ENCODE results near the gene MAGEB2.
"Not testable (repeated sequence)": the region's sequence is repeated elsewhere in the genome, so short reads cannot be mapped to it uniquely, and the experiment has no call there.

The MAGEB2 gene, protein sequence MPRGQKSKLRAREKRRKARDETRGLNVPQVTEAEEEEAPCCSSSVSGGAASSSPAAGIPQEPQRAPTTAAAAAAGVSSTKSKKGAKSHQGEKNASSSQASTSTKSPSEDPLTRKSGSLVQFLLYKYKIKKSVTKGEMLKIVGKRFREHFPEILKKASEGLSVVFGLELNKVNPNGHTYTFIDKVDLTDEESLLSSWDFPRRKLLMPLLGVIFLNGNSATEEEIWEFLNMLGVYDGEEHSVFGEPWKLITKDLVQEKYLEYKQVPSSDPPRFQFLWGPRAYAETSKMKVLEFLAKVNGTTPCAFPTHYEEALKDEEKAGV

DNA sequence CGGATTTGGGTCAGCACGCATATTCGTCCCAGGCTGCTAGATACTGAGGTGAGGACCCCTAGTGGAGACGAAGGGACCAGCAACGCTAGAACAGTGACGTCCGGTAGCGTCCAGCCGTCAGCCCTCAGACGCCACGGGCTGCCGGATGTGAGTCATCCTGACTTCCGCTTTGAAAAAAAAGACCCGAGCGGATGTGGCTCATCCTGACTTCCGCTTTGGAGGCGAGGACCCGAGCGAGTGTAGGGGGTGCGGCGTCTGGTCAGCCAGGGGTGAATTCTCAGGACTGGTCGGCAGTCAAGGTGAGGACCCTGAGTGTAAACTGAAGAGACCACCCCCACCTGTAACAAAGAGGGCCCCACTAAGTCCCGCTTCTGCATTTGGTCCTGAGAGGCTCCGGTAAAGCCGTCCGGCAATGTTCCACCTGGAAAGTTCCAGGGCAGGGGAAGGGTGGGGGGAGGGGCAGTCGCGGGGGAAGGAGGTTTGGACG is at the start of gene MAGEB2:
Gene MAGEB2 (plus strand): TSS at position 207 of the 487 bp plus-strand sequence. CDS start 3,018 bp downstream, outside the sequence.
- DNase-seq (ENCODE audit: low spot score) = no peak

DNA sequence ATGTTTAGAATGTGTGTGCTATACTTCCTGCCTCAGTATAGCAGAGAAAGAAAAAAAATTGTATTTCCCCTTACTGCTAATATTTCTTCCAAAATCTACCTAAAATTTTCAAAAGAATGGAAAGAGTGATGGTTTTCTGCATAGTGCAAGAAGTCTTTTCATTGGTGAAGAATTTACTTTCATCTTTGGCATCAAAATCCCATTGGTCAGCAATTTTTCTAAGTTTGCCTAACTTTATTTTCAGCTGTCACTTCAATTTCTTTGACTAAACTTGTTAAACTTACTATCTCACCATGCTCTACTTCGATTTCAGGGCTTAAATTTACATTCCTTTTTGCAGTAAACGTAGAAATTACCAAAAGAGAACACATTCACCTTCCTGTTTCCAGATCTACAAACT is 44.5 kb upstream of the MAGEB2 start:
- no peak for DNase-seq (ENCODE audit: low spot score)

DNA sequence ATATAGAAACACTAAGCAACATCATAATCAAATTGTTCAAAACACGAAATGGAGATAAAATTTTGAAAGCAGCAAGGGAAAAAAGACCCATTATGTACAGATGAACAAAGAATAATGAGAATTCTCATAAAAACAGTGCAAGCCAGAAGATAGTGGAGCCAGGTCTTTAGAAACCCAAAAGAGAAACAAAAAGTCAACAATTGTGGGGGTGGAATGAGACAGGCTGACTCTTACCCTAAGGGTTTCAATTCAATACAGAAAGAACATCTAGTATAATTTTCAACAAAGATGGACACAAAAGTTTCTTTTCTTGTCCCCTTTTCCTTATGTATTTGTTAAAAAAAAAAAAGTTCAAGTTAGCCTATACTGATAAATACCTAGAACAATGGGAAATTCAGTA is 34.0 kb upstream of the MAGEB2 start:
- no peak for DNase-seq (ENCODE audit: low spot score)

DNA sequence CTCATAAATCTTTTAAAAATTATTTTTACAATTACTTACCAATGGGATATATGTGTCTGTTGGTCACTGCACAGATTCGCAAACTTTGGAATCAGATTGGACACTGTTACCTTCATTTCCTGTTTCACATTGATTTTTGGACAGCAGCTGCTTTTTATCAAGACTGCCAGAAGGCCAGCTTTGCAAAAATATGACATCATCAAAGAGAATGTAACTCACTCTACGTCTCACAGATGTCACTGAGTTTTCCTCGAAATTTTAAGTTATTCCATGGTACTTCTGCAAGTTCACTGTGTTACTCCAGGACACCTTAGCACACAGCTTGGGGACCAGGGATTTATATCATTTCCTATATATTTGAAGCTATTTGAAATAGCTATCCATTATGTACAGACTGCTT is 31.8 kb upstream of the MAGEB2 start:
- DNase-seq (ENCODE audit: low spot score) = no peak

DNA sequence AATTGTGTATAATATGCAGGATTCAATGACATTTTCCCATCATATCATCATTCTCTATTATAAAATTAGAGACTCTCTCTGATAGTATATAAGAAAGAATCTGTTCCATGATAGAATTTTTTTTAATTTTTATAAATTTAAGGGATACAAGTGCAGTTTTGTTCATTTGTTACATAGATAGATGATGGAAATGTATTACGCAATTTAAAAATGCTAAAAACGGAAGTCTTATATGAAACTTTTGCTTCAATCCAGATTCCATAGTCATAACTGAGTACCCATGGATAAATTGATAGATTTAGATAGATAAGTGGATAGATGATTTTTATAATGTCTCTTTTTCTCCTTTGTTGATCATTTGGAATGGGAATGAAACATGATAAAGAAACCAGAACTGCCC is 24.9 kb upstream of the MAGEB2 start:
- DNase-seq (ENCODE audit: low spot score) = no peak

DNA sequence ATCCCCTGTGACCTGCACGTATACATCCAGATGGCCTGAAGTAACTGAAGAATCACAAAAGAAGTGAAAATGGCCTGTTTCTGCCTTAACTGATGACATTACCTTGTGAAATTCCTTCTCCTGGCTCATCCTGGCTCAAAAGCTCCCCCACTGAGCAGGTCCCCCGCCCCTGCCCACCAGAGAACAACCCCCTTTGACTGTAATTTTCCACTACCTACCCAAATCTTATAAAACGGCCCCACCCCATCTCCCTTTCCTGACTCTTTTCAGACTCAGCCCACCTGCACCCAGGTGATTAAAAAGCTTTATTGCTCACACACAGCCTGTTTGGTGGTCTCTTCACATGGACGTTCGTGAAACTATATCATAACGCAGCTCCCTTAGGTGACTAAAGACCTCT is 21.5 kb upstream of the MAGEB2 start:
- DNase-seq (ENCODE audit: low spot score) = not testable (repeated sequence)

DNA sequence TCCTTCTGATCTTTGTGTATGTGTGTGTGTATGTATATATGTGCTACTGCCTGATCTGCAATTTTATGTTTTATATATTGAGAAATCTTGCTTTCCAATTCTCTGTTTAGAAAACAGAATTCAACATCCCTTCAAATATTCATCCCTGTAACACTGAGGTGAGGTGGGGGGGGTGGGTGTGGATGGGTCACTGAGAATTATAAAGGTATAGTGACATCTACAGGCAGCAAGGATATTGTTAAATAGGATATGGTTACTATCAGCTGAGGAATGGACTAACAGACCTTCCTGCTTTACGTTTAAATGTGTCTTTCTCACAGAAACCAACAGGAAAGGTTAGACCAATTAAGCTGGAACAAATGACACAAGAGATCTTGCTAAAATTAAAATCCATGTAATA is 19.0 kb upstream of the MAGEB2 start:
- DNase-seq (ENCODE audit: low spot score) = peak; percentile 33

DNA sequence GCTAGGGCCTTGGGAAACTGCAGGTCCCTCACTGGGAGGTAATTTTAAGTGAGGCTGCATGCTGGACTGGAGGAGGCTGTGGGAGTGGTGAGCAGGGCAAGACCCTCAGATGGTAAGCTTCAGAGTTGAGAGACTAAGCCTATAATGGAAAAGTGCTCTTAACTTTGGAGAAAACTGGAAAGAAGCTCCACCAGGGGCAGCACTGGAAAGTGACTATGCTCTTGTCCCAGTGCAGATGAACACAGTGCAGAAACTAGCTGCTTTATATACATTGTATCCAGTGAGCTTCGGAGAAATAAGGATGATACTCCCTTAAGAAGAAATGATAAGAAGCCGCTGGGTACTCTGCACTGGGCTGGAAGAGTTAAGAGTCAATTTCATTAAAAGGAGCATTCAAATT is 3.2 kb upstream of the MAGEB2 start:
- DNase-seq (ENCODE audit: low spot score) = no peak

DNA sequence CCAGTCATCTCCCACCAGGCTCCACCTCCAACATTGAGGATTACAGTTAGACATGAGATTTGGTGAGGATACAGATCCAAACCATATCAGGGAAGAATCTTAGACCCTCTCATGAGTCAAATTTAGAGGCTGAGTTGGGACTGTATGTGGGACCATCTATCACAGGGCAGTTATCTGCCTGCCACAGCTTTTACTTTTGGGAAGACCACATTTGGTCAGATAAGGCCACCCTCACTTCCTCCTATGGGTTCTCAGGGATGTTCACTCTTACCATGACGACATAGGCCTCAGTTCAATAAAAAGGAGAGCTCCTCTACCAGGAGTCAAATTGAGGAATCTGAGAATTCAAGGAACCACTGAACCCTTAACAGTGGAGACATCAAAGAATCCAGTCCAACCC is 2.1 kb downstream of the MAGEB2 start:
- DNase-seq (ENCODE audit: low spot score) = no peak

DNA sequence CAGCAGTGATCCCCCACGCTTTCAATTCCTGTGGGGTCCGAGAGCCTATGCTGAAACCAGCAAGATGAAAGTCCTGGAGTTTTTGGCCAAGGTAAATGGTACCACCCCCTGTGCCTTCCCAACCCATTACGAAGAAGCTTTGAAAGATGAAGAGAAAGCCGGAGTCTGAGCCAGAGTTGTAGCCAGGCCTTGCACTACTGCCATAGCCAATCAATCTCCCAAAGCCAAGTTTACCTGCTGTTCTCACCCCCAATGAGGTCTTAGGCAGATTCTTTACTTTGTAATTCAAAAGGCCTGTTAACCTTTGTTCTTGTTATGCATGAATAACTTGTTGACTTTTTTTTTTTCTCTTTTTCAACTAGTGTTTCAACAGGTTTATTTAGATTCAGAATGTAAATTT is 4.0 kb downstream of the MAGEB2 start:
- no peak for DNase-seq (ENCODE audit: low spot score)

DNA sequence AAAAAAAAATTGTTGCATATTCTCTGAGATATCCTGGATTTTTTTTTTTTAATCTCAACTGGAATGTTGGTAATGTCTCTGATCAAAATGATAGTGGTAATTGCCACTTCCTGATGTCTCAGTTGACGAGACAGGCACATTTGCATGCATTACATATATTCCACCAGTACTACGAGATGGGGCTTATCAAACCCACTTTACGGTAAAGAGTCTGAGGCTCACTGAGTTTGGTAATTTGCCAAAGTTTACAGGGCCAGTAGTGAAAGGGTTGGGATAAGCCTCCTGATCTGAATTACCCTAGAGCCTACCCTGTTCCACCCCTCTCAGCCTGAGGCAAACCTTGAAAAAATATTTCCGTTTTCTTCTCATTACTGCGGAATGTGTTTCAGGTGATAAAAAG is 5.3 kb downstream of the MAGEB2 start:
- DNase-seq (ENCODE audit: low spot score) = no peak

DNA sequence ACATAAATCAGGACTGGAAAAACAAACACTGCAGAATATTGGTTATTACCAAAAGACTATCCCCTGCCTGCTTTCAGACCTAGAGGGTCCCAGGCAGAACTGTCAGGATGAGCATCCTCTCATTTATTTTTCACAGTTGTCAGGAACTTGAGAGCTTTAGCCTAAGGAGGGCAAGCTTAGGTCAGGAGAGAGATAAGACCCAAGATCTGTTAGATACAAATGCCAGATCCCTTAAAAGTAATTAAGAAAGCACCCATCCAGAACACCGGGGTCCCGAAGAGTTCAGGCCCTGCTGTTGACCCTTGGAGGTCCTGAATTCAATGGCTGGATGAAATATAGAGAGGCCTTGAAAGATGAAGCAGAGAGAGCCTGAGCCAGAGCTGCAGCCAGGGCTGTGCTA is 9.2 kb downstream of the MAGEB2 start:
- DNase-seq (ENCODE audit: low spot score) = no peak

DNA sequence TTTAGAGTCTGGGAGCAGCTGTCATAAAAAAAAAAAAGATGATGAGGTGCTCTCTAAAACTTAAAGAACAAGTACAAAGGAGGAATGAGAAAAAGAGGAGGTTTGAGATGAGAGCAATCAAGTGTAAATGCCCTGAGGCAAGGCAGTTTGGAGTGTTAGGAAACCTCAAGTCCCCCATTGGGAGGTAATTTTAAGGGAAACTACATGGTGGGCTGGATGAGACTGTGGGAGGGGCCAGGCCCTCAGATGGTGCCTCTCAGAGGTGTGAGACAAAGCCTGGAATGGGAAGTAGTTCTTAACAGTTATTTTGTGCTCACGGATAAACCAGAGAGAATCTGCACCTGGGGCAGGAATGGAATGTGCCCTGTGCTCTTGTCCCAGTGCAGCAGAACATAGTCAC is 13.2 kb downstream of the MAGEB2 start:
- DNase-seq (ENCODE audit: low spot score) = no peak

DNA sequence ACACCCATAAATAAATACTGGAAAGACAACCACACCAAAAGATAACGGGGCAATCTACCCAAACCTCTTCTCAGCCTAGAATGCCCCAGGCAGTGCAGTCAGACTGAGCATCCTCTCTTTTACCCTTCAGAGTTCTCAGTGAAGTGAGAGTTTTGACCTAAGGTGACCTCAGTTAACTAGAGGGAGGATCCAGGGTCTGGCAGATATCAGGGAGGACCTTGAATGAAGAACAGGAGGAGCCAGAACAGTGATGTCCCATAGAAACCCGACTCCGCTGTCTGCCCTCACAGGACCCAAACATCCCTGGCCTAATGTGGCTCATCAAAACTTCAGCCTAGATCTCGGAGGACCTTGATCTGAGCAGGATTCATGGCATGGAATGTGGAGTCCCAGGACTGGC is 15.0 kb downstream of the MAGEB2 start, which contains the start of gene MAGEB3:
Gene MAGEB3 (plus strand): TSS at position 263 of the 400 bp plus-strand sequence. CDS start 5,268 bp downstream, outside the sequence.
- no peak for DNase-seq (ENCODE audit: low spot score)

DNA sequence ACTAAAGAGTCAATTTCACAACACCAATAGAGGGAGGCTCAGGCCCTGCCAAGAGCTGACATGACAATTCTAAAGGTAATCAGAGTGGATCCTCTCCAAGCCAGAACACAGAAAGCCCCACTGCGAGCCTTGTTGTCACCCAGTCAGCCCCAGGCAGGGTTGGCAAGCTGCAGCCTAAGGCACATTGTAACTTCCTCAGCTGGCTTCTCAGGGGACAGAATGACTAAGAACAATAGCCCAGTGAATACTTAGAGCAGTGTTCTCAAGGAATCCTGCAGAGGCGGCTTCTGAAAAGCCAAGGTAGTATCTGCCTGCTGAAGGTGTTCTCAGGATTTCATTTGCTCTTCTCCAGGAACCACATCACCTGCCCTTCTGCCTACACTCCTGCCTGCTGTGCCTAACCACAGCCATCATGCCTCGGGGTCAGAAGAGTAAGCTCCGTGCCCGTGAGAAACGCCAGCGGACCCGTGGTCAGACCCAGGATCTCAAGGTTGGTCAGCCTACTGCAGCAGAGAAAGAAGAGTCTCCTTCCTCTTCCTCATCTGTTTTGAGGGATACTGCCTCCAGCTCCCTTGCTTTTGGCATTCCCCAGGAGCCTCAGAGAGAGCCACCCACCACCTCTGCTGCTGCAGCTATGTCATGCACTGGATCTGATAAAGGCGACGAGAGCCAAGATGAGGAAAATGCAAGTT is 26.5 kb downstream of the MAGEB2 start, which contains the start of gene MAGEB4:
Gene MAGEB4 (plus strand): TSS at position 277 of the 692 bp plus-strand sequence. CDS start 136 bp downstream, at position 413.
- no peak for DNase-seq (ENCODE audit: low spot score)

DNA sequence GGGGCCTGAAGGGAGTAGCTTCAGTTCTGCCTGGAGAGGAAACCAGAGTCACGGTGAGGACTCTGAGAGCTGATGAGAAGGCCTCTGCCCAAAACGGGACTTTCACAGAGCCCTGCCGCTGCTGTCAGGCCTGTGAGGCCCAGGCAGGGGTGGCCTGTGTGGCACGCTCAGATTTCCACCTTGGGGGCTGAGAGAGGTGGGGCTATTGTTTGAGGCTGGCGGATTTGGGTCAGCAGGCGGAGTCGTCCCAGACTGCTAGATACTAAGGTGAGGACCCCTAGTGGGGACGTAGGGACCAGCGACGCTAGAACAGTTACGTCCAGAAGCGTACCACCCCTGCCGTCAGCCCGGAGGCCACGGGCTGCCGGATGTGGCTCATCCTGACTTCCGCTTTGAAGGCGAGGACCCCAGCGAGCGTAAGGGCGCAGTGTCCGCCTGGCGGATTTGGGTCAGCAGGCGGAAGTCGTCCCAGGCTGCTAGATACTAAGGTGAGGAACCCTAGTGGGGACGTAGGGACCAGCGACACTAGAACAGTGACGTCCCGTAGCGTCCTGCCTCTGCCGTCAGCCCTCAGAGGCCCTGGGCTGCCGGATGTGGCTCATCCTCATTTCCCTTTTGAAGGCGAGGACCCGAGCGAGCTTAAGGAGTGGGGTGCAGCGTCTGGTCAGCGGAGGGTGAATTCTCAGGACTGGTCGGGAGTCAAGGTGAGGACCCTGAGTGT is 31.6 kb downstream of the MAGEB2 start, which contains the start of gene MAGEB1:
Gene MAGEB1 (plus strand): TSS at position 378 of the 721 bp plus-strand sequence. CDS start 3,348 bp downstream, outside the sequence.
- DNase-seq (ENCODE audit: low spot score) = no peak

DNA sequence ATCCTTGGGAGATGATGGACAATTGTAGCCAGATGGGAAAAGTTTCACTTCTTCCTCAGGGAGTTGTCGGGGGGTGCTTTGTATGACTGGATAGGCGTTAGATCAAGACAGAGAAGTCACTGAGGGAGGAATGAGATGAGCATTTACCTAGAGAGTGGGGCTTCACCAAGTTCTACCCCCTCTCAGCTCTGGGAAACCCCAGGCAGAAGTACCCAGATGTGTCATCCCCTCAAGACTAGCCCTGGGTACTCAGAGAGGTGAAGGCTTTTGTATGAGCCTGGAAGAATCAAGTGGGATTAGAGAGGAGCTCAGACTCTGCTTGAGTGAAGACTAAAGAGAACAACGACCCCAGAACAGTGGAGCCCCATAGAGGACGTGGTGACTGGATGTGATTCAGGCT is 33.5 kb downstream of the MAGEB2 start:
- no peak for DNase-seq (ENCODE audit: low spot score)

DNA sequence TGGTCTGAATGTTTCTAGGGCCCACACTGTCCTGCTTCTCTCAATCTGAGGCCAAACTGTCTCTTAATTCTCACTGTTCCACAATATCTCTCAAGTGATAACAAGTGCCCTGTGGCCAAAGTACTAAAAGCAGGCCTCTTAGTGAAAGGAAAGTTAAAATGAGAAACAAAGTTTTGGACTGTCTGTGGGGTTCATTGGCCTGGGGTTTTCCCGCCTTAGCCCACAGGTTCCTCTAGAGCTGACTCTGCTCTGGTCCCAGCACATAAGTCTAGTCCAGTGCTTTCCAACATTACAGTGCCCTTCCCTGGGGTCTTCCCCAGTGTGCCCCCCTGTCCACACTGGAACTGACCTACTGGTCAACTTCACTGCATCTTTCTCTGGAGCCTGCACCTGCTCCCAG is 37.9 kb downstream of the MAGEB2 start:
- no peak for DNase-seq (ENCODE audit: low spot score)

DNA sequence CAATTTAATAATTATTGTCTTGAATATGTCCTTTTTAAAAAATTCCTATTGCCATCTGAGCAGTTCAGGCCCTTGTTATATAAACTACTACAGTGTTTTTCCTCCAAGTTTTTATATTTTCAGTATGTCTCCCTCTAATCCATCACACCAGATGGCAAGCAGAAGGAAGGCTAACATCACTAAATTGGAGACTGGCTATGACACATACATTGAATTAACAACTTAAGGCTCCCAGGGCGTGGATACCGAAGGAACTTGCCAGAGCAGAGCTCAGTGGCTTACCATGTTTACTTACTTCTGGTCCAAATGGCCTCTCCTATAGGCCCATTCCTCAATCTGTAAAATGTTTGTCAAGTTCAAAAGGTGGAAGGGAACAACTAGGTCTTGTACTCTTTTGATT is 44.6 kb downstream of the MAGEB2 start:
- DNase-seq (ENCODE audit: low spot score) = no peak

DNA sequence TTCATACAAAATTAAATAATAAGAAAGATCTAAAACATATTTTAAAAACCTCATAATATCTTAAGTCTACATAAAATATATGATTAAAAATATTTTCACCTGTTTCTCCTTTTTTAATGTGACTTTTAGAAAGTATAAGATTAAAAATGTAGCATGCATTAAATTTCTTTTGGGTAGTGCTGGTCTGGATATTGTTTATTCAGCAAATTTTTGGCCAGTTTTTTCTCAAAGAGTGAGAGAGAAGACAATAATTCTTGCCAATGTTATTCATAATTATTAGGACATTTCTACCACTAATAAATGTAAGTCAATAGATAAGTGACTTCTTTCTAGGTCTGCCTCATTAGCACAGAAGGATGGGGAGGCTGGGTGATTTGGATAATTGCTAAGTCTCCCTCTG is 45.6 kb downstream of the MAGEB2 start:
- no peak for DNase-seq (ENCODE audit: low spot score)

DNA sequence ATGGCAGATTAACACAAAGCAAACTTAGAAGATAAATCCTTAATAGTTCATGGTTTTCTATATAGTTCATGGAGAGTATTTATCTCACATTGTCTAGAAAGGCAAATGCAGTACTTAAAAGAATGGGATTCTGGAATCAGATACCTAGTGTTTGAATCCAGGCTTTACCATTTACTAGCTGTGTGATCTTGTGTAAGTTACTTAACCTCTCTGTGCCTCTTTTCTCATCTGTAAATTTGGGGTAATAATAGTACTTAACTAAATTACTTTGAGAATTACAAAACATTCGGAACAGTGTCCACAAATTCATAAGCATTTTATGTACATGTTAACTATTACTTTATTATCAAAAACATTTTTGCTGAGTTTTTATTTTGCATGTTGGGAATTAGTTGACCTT is 47.4 kb downstream of the MAGEB2 start:
- DNase-seq (ENCODE audit: low spot score) = no peak

All from GM03348 (cell line).